ENCODE measurements around the gene PELO. TPM values are rescaled to one million over a fixed set of nuclear protein-coding genes. Genes with fewer than 3 reads are reported as not detected.

PELO gene
- total and polyA plus RNA-seq, 9 of the 15 experiments (the other 6 are each of a cell fraction or from before 2014, with no cell fraction given): 5.8 to 14.6 (median 9.6) TPM

- Histone ChIP-seq H3K4me1 (replicated peaks in 1 of 2; ENCODE audit: control insufficient read depth in 2 of 2, insufficient read depth in 2 of 2, low read length in 2 of 2) (no peaks in the 10 kb centered on the region), H3K9me1 (ENCODE audit: control insufficient read depth, insufficient read depth, low read length) (no peaks in the 10 kb centered on the region), H3K27me3 (ENCODE audit: control insufficient read depth in 2 of 2, insufficient read depth in 2 of 2, low read length in 2 of 2) (no peaks in the 10 kb centered on the region), H3K27ac (ENCODE audit: extremely low read depth, low read depth, low read length) (no peak overlapping the region), H3K9me3 (replicated peaks; ENCODE audit: control insufficient read depth, insufficient read depth, low read depth, low read length) (no peaks in the 10 kb centered on the region), H4K20me1 (replicated peaks; ENCODE audit: control insufficient read depth, insufficient read depth, low read length) (no peaks in the 10 kb centered on the region), H3K9ac (ENCODE audit: insufficient read depth in 1 of 2, low read depth in 2 of 2, low read length in 2 of 2) (no peak overlapping the region), H3K36me3 (ENCODE audit: control insufficient read depth, insufficient read depth, low read length) (no peaks in the 10 kb centered on the region), H3K4me3 (no peak overlapping the region), H2AFZ (ENCODE audit: low read depth, low read length) (no peak overlapping the region), H3K4me2 (ENCODE audit: insufficient read depth, low read length) (no peak overlapping the region), H3K79me2 (ENCODE audit: control insufficient read depth, insufficient read depth, low read length) (no peaks in the 10 kb centered on the region)
- ATAC-seq (no peak), FAIRE-seq (no peak), DNase-seq (ENCODE audit: extremely low read depth in 1 of 4, low spot score in 3 of 4) (no peak)
- intact Hi-C loops (cut with micrococcal nuclease) (no loop called here), in situ Hi-C loops (cut with MboI) (no loop called here)
- CTCF ChIA-PET (ENCODE audit: low intra/inter-chr PET ratio): no interaction called here
- POLR2A ChIA-PET: no interaction called here
- BruUV-seq (replicated peaks): no TSS peak
- TF ChIP-seq, protein P1, sequence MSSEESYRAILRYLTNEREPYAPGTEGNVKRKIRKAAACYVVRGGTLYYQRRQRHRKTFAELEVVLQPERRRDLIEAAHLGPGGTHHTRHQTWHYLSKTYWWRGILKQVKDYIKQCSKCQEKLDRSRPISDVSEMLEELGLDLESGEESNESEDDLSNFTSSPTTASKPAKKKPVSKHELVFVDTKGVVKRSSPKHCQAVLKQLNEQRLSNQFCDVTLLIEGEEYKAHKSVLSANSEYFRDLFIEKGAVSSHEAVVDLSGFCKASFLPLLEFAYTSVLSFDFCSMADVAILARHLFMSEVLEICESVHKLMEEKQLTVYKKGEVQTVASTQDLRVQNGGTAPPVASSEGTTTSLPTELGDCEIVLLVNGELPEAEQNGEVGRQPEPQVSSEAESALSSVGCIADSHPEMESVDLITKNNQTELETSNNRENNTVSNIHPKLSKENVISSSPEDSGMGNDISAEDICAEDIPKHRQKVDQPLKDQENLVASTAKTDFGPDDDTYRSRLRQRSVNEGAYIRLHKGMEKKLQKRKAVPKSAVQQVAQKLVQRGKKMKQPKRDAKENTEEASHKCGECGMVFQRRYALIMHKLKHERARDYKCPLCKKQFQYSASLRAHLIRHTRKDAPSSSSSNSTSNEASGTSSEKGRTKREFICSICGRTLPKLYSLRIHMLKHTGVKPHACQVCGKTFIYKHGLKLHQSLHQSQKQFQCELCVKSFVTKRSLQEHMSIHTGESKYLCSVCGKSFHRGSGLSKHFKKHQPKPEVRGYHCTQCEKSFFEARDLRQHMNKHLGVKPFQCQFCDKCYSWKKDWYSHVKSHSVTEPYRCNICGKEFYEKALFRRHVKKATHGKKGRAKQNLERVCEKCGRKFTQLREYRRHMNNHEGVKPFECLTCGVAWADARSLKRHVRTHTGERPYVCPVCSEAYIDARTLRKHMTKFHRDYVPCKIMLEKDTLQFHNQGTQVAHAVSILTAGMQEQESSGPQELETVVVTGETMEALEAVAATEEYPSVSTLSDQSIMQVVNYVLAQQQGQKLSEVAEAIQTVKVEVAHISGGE (CRISPR knock-in tag; IDR thresholded peaks at IDR 0.05): no peak
- TF ChIP-seq SLC30A9 (CRISPR knock-in tag; IDR thresholded peaks at IDR 0.05): no peak
- TF ChIP-seq RBM22 (IDR thresholded peaks at IDR 0.05; ENCODE audit: low read depth, low read length, poor library complexity, severe bottlenecking): no peak
- no peak for TF ChIP-seq RAD51 (IDR thresholded peaks at IDR 0.05; ENCODE audit: borderline replicate concordance, low read depth)
- TF ChIP-seq STAT5A (IDR thresholded peaks at IDR 0.05; ENCODE audit: borderline replicate concordance, low read length): no peak
- TF ChIP-seq ZNF41 (CRISPR knock-in tag; conservative IDR thresholded peaks at IDR 0.05): no peak
- TF ChIP-seq HMGN3 (IDR thresholded peaks at IDR 0.05; ENCODE audit: borderline replicate concordance, extremely low read depth, insufficient read length, low read depth, low read length): no peak
- TF ChIP-seq ZNF431 (CRISPR knock-in tag; IDR thresholded peaks at IDR 0.05): no peak
- no peak for TF ChIP-seq ZNF274 (IDR thresholded peaks at IDR 0.05; ENCODE audit: borderline replicate concordance, low read depth, low read length)
- TF ChIP-seq, protein P2, sequence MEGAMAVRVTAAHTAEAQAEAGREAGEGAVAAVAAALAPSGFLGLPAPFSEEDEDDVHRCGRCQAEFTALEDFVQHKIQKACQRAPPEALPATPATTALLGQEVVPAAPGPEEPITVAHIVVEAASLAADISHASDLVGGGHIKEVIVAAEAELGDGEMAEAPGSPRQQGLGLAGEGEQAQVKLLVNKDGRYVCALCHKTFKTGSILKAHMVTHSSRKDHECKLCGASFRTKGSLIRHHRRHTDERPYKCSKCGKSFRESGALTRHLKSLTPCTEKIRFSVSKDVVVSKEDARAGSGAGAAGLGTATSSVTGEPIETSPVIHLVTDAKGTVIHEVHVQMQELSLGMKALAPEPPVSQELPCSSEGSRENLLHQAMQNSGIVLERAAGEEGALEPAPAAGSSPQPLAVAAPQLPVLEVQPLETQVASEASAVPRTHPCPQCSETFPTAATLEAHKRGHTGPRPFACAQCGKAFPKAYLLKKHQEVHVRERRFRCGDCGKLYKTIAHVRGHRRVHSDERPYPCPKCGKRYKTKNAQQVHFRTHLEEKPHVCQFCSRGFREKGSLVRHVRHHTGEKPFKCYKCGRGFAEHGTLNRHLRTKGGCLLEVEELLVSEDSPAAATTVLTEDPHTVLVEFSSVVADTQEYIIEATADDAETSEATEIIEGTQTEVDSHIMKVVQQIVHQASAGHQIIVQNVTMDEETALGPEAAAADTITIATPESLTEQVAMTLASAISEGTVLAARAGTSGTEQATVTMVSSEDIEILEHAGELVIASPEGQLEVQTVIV (CRISPR knock-in tag; IDR thresholded peaks at IDR 0.05; ENCODE audit: borderline replicate concordance): no peak
- no peak for TF ChIP-seq VEZF1 (CRISPR knock-in tag; IDR thresholded peaks at IDR 0.05)
- no peak for TF ChIP-seq NFRKB (IDR thresholded peaks at IDR 0.05; ENCODE audit: low read depth)
- no peak for TF ChIP-seq DDX20 (tag; IDR thresholded peaks at IDR 0.05; ENCODE audit: low read depth)
- TF ChIP-seq, protein P3, sequence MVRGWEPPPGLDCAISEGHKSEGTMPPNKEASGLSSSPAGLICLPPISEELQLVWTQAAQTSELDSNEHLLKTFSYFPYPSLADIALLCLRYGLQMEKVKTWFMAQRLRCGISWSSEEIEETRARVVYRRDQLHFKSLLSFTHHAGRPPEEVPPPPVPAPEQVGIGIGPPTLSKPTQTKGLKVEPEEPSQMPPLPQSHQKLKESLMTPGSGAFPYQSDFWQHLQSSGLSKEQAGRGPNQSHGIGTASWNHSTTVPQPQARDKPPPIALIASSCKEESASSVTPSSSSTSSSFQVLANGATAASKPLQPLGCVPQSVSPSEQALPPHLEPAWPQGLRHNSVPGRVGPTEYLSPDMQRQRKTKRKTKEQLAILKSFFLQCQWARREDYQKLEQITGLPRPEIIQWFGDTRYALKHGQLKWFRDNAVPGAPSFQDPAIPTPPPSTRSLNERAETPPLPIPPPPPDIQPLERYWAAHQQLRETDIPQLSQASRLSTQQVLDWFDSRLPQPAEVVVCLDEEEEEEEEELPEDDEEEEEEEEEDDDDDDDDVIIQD (CRISPR knock-in tag; IDR thresholded peaks at IDR 0.05): no peak
These were observed 41.9 kb downstream of the PELO start for GRCh38 chr5:52829664-52830063.
